GM18909 (cell line): ENCODE results near the gene PNMT.

Experiments
- ATAC-seq: cut with Tn5 transposase; IDR thresholded peaks from one replicate; pipeline ENCODE4 v1.9.1; 2021; ENCODE audit warnings: mild to moderate bottlenecking; ENCODE audit not compliant: unreplicated experiment, poor library complexity

PNMT gene

GRCh38 chr17:39666601-39667261 is 1.5 kb upstream of the PNMT start:
- ATAC-seq = no peak

- no peak for ATAC-seq
These were observed 850 bp upstream of the PNMT start for GRCh38 chr17:39667262-39667944.

DNA sequence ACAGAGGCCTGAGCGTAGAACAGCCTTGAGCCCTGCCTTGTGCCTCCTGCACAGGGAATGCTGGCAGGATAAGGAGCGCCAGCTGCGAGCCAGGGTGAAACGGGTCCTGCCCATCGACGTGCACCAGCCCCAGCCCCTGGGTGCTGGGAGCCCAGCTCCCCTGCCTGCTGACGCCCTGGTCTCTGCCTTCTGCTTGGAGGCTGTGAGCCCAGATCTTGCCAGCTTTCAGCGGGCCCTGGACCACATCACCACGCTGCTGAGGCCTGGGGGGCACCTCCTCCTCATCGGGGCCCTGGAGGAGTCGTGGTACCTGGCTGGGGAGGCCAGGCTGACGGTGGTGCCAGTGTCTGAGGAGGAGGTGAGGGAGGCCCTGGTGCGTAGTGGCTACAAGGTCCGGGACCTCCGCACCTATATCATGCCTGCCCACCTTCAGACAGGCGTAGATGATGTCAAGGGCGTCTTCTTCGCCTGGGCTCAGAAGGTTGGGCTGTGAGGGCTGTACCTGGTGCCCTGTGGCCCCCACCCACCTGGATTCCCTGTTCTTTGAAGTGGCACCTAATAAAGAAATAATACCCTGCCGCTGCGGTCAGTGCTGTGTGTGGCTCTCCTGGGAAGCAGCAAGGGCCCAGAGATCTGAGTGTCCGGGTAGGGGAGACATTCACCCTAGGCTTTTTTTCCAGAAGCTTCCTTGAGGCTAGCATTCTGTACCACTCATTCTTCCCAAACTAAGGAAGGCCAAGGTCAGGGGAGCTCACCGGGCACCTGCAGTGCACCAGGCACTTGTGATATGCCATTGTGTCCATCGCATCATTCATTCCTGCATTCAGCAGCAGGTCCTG is 1.9 kb downstream of the PNMT start:
- ATAC-seq = no peak

DNA sequence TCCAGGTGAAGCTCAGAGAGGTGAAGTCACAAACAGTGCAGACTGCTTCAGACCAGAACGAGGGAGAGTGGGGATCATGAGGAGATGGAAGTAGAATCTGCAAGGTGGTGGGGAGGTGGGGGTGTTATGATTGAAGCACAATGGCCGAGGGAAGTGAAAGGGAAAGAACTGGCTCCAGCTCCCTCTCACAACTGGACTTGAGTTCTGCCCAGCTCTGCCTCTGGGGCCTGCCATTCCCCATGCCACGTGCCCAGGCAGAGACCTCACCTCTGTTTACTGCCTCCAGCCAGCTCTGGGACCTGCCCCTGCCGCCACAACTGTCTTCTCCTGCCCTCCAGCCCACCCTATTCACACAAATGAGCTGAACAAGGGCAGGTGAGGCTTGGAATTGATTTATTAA is 2.5 kb downstream of the PNMT start:
- ATAC-seq = no peak

GRCh38 chr17:39671651-39672521 is 3.6 kb downstream of the PNMT start:
- no peak for ATAC-seq

- ATAC-seq = no peak
These were observed 4.5 kb downstream of the PNMT start for GRCh38 chr17:39672522-39673334.

- ATAC-seq = no peak
These were observed 5.3 kb downstream of the PNMT start for GRCh38 chr17:39673335-39674081.

DNA sequence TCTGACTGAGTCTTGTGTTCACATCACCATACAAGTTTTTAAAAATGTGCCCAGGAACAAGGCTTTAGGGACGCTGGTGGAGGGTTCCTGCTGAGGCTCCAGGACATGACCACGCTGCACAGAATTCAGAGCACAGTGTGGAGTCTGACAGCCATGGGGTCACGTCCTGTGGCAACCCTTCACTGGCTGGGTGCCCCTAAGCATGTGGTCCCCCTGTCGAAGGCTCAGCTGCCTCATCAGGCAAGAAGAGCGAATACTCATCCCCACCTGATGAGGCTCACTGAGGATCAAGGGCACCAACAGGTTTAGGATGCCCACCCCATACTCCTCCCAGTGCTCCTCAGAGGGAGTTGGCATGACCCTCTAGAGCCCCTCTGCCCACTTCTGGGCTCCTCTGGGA is 5.9 kb downstream of the PNMT start:
- ATAC-seq = no peak

DNA sequence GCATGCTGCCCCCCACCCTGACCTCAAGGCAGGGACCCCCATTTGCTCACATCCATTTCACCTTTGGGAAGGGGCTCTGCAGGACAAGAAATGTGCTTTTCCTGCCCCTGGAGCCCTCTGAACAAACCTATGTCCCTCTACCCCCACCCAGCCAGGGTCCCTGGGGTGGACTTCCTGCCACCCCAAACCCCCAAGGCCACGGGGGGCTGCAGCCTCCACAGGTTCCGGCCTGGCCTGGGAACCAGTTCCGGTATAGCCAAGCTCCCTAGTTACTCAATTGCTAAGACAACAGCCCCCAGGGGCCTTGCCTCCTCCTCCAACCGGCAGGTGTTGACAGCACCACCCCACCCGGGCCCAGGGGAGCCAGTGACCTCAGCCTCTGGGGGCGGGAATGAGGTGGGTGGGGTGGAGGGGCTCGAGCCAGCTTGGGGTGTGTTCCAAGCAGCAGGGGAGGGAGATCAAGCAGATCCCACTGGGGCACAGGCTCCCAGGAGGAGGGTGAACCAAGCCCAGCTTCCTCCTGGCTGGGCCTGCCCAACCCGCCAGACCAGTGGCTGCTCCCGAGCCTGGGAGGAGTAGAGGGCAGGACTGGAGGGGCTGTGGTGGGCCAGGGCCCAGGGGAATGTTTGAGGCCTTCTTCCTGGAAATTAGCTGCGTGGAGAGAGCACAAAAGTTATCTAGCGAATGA is 6.6 kb downstream of the PNMT start:
- no peak for ATAC-seq

- ATAC-seq = no peak
These were observed 7.3 kb downstream of the PNMT start for GRCh38 chr17:39675390-39676082.

- no peak for ATAC-seq
These were observed 8.1 kb downstream of the PNMT start for GRCh38 chr17:39676198-39676819.

DNA sequence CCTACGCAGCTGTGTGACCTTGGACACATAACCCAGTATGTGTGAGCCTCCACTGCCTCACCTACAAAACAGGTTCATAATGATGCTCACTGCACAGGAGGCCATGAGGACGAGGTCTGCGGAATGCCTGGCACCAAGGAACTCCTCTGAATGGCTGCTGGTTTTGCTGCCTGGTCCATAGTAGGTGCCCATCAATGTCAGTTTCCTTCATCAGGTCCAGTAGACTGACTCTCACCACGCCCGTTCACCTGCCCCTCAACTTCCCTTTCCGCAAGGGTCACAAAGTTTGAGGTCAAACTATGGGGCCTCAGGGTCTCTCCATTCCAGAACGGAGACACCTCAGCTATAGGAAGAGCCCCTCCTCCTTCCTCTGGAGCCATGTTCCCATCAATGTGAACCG is 8.8 kb downstream of the PNMT start:
- ATAC-seq = no peak

GRCh38 chr17:39677542-39678339 is 9.5 kb downstream of the PNMT start:
- ATAC-seq = no peak

DNA sequence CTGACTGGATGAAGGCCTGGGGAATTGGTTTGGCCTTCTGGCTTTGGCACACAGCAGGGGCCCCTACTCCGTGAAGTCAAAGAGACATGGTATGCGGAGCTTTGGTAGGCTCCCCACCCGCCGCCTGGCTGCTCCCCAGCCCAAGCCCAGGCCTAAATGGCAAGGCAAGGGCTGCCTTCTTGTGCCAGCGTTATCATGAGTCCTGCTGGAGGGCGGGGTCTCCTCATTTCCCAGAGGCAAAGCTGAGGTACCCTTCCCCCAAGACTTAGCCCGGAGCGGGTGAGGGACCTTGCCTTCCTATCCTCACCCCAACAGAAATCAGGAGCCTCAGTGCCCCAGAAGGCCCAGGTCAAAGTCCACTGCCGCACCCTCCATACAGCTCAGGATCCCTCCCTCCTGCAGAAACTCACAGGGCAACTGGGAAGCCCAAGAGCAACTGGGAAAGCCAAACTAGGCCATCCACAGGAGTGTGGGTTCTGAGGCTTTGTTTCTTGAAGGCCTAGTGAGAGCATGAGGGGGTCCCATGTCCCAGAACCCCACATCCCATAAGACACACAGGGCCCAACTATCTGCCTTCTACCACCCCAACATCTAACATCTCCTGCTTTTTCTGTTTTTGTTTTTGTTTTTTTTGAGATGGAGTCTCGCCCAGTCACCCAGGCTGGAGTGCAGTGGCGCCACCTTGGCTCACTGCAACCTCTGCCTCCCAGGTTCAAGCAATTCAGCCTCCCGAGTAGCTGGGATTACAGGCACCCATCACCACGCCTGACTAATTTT is 10.3 kb downstream of the PNMT start:
- no peak for ATAC-seq

DNA sequence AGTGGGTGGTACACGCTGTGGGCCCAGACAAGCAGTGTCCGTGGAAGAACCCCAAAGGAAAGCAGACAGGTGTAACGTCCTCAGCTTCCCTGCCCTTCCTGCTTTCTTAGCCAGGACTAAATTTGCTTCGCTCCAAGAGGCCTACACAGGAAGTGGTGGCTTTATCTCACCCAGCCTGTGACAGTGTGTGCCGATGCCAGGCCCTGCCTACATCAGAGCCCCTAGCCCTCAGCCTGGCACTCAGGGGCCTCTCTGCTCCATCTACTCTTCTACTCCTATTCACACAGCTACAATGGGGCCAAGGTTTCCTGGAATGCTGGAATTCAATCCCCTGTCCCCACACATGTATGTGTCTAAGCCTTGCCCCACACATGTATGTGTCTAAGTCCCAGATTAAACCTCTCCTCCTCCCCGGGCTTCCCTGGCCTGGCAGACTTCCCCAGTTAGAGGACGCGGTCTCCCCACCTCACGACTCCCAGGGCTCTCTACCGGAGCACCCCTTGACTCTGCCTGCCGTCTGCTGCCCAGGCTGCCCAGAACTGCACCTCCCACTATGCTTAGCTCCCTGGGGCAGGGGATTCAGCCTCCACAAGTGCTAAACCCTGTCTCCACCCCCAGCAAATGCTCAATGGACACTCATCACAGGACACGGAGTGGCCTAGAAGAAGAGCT is 11.4 kb downstream of the PNMT start:
- no peak for ATAC-seq
